NCI-H526 (cell line): ENCODE measurements around the gene EPHA10.

ENCODE experiments used
- DNase-seq, 2 experiments: peaks; one replicate each; lab custom pipeline; 2025; lab: John Stamatoyannopoulos, UW

The EPHA10 gene

GRCh38 chr1:37764888-37765441, at the start of gene EPHA10:
EPHA10 (minus strand) TSS chr1:37765120; CDS start chr1:37765066, 54 bp downstream.
- peak; percentile 92 to 99 for DNase-seq

DNA sequence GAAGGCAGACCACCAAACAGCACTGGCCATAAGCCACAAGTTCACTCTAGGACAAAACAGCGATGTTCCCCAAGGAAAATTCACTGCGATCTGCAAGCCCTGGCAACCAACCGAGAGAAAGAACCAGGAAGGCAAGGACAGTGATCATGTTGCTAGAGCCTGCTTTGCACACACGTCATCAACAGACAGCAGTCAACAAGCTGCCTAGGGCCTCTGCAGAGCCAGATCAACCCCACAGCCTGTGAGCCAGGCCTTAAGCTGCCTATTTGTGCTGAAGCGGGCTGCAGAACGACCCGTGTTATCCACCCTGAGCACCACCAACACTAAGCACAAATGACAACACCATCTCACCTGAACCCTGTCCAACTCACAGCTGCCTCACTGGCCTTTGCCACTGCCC, 49.3 kb upstream of the EPHA10 start:
- peak; percentile 94 to 95 for DNase-seq

DNA sequence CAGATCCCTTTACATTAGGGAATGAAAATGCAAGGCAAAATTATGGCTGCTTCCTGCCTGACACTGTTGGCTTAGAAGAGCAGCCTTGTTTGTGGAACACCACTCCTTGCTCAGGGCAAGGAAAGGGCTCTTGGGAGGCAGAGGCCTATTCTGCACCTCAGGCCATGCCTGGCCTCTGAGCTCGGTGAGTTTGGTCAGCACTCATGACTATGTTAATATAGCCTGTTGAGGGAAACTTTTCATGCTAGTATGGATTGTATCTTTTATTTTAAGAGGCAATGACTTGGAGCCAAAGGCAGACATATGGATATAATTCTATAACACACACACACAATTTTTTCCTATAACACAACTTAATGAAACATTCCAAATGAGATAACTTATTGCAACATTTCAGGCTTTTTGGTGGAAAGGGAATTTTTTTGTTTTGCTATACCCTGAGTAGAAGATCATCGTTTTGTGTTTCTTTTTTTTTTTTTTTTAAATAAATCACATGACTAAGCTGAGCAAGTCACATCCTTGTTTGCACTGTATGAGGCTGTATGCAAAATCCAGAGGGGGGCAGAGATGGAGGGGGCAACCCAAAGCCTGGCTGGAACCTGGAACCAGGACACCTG, 48.7 kb upstream of the EPHA10 start:
- DNase-seq, result peak; percentile 92 to 94

- peak; percentile 94 to 97 for DNase-seq
Observed at GRCh38 chr1:37811027-37811655, 46.2 kb upstream of the EPHA10 start.

DNA sequence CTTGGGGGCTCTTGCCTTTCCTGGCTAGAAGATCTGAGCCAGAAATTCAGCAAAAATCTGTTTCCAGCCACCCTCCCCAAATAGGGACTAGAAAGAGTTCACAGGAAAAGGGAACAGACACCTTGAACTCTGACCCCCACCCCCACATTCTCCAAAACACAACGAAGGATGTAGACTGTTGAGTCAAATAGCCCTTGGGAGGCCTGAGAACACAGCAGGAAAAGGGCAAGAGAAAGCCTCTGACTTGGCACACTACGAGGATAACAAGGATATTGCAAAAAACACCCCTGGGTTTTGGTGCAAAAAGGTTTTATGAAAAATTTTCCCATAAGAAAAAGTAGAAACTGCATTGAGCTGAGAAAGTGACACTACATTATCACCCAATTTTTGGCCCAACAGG, 45.0 kb upstream of the EPHA10 start:
- no peak for DNase-seq

GRCh38 chr1:37808369-37809319, 43.7 kb upstream of the EPHA10 start:
- peak; percentile 84 to 98 for DNase-seq

- DNase-seq, result peak; percentile 96 to 100
Observed at GRCh38 chr1:37807555-37808368, 42.8 kb upstream of the EPHA10 start, which contains the start of the genes C1orf122 and YRDC. C1orf122 (plus strand) TSS chr1:37807790; CDS start chr1:37808405, 615 bp downstream. YRDC (minus strand) TSS chr1:37808208; CDS start chr1:37808180, 28 bp downstream.

DNA sequence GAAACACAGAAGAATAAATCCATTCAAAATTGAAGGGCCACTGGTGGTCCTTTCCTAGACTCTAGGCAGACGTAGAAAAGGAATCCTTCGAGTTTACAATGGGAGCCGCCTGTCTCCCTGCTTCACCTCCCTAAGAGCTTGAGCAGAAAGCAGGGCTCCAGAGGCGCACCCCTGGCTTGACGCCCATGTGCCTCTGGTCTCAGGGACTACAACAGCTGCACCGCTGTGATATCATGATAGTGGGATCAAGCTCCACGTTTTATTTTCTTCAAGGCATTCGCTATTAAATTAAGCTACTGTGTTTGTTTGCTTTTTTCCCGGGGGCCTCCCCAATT, 42.3 kb upstream of the EPHA10 start:
- no peak for DNase-seq

DNA sequence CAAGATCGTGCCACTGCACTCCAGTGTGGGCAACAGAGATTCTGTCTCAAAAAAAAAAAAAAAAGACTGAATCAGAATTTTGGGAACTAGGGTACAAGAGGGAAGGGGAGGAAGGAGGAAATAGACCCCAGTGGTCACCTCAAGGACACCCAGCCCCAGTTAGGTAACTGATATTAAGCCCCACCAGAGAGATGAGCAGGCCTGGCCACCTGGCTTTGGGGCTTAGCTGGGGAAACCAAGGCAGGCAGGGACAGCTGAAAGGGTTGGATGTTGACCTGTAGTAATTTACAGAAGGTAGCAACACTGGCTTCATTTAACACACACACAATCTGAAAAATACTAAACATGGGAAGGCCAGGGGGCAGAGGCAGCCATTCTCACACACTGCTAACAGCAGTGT, 37.5 kb upstream of the EPHA10 start:
- no peak for DNase-seq

GRCh38 chr1:37797750-37798345, 32.9 kb upstream of the EPHA10 start:
- no peak for DNase-seq

- DNase-seq, result peak; percentile 55 to 83
Observed at GRCh38 chr1:37795340-37796125, 30.6 kb upstream of the EPHA10 start.

DNA sequence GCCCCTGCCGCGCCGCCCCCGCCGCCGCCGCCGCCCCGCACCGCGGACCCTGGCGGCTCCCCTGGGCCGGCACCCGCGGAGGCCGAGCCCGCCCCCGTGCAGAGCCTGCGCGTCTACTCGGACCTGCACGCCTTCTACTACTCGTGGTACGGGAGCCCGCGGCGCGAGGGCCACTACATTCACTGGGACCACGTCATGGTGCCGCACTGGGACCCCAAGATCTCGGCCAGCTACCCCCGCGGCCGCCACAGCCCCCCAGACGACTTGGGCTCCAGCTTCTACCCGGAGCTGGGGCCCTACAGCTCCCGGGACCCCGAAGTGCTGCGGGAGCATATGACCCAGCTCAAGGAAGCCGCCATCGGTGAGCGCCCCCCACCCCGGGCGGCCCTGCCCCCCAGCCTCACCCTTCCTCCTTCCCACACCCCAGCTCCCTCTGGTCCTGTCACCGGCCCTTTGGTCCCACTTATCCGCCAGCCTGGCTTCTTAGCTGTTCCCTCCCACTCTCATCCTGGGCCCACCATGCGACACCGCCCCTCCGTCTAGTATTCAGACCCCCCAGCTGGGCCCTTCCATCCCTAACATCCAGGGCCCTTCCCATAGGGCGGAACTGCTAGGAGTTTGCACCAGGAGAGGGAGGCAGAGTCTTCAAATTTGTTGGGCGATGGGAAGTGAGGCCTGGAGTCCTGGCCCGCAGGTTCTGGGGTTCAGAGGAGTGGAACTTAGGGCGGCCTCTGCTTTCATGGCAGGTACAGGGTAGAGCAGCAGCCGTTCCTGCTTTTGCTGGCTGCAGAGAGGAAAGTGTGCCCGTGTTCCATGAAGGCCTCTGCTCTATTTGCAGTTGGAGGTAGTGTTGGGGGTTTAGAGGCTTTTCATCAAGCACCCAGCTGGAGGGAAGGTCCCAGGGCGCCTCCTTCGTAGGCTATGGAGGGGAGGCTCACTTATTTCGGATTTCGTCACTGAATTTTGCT, 29.7 kb upstream of the EPHA10 start:
- peak; percentile 61 to 74 for DNase-seq

GRCh38 chr1:37793773-37794371, 29.0 kb upstream of the EPHA10 start, which contains the start of gene MANEAL:
MANEAL (plus strand) TSS chr1:37793847; CDS start chr1:37794183, 336 bp downstream.
- peak; percentile 62 to 95 for DNase-seq

- DNase-seq, result peak in 1 of 2 experiments; percentile 31
Observed at GRCh38 chr1:37792943-37793686, 28.2 kb upstream of the EPHA10 start.

GRCh38 chr1:37782491-37782890, 17.6 kb upstream of the EPHA10 start:
- no peak for DNase-seq

GRCh38 chr1:37778654-37779053, 13.7 kb upstream of the EPHA10 start:
- DNase-seq, result no peak

- no peak for DNase-seq
Observed at GRCh38 chr1:37776946-37777516, 12.1 kb upstream of the EPHA10 start.
